B cell (primary cell): ENCODE results near the gene PAX2. TPM values are rescaled to one million over a fixed set of nuclear protein-coding genes. Genes with fewer than 3 reads are reported as not detected.

Experiments
- ATAC-seq: fragments of 200-7000 bp; cut with Tn5 transposase; one replicate; pipeline ENCODE4 v1.10.0; 2021; ENCODE audit warnings: low read depth, mild to moderate bottlenecking, moderate number of reproducible peaks, moderate library complexity
- CTCF ChIA-PET: fragments of 350-600 bp; sonication (Branson Sonifier 250); formaldehyde crosslinking; loops from one replicate; lab custom pipeline; 2021; ENCODE audit warnings: antibody characterized with exemption, inconsistent platforms; lab: Charles Lee
- POLR2A ChIA-PET: fragments of 350-600 bp; sonication (Branson Sonifier 250); formaldehyde crosslinking; loops from one replicate; lab custom pipeline; 2021; ENCODE audit warnings: antibody characterized with exemption; lab: Charles Lee
- DNase-seq: peaks from one replicate; pipeline ENCODE4 v3.0.0; 2013
- H2AFZ ChIP-seq: 2 replicates; pipeline ENCODE4 v1.6.1; 2012; ENCODE audit warnings: mild to moderate bottlenecking, low read depth, low read length; ENCODE audit not compliant: insufficient read depth, poor library complexity, severe bottlenecking
- H3K27ac ChIP-seq, 2 donors: 1 replicate in 1 of 2; 2 replicates in 1 of 2; pipeline ENCODE4 v1.5.1; 2012 to 2013; ENCODE audit warnings: low read length in 2 of 2, mild to moderate bottlenecking in 2 of 2, moderate library complexity in 1 of 2
- H3K27me3 ChIP-seq, 4 experiments: fragments of 200-600 bp in 1 of 4; sonication (generic) in 1 of 4; replicated peaks in 1 of 4; 1 replicate in 2 of 4; 2 replicates in 2 of 4; pipeline versions ENCODE4 v1.6.1 to v1.7.0; 2013 to 2016; ENCODE audit warnings: low read length in 3 of 4, mild to moderate bottlenecking in 2 of 4, mixed read lengths in 1 of 4, moderate library complexity in 1 of 4; ENCODE audit not compliant: insufficient read depth in 4 of 4, control insufficient read depth in 3 of 4; ENCODE audit errors: control extremely low read depth in 1 of 4
- H3K36me3 ChIP-seq, 2 experiments: replicated peaks in 1 of 2; 1 replicate in 1 of 2; 2 replicates in 1 of 2; pipeline versions ENCODE4 v1.6.1 to v1.7.1; 2013; ENCODE audit warnings: low read length in 1 of 2; ENCODE audit not compliant: insufficient read depth in 2 of 2, control insufficient read depth in 1 of 2; ENCODE audit errors: control extremely low read depth in 1 of 2, extremely low read depth in 1 of 2
- H3K4me1 ChIP-seq, 2 donors: fragments of 200-600 bp in 1 of 2; sonication (generic) in 1 of 2; 1 replicate in 1 of 2; 2 replicates in 1 of 2; pipeline versions ENCODE4 v1.5.1 to v1.6.1; 2013 to 2017; ENCODE audit warnings: low read length in 2 of 2; ENCODE audit not compliant: control insufficient read depth in 2 of 2, insufficient read depth in 2 of 2
- H3K4me2 ChIP-seq: replicated peaks from 2 replicates; pipeline ENCODE3; 2012; ENCODE audit warnings: mild to moderate bottlenecking, low read depth, low read length; ENCODE audit not compliant: poor library complexity, severe bottlenecking
- H3K4me3 ChIP-seq, 5 experiments: fragments of 200-600 bp in 1 of 5; sonication (generic) in 1 of 5; 1 replicate in 3 of 5; 2 replicates in 2 of 5; pipeline versions ENCODE4 v1.5.1 to v1.7.0; 2011 to 2016; ENCODE audit warnings: low read length in 4 of 5, mild to moderate bottlenecking in 4 of 5, low read depth in 2 of 5, control low read depth in 1 of 5, moderate library complexity in 1 of 5; ENCODE audit not compliant: insufficient read depth in 1 of 5; ENCODE audit errors: control extremely low read depth in 1 of 5, extremely low read depth in 1 of 5
- H3K79me2 ChIP-seq: fragments of 200-600 bp; sonication (generic); one replicate; pipeline ENCODE4 v1.6.0; 2016; ENCODE audit warnings: low read length; ENCODE audit not compliant: control insufficient read depth, insufficient read depth
- H3K9ac ChIP-seq: fragments of 200-600 bp; sonication (generic); 2 replicates; pipeline ENCODE4 v1.6.1; 2017; ENCODE audit warnings: mild to moderate bottlenecking, low read length, moderate library complexity
- H3K9me3 ChIP-seq, 3 donors: one replicate each; pipeline versions ENCODE4 v1.6.1 to v1.7.1; 2013; ENCODE audit warnings: low read length in 2 of 3; ENCODE audit not compliant: control insufficient read depth in 2 of 3, insufficient read depth in 1 of 3; ENCODE audit errors: control extremely low read depth in 1 of 3
- H4K20me1 ChIP-seq: 2 replicates; pipeline ENCODE4 v1.6.0; 2012; ENCODE audit warnings: mild to moderate bottlenecking, low read length; ENCODE audit not compliant: insufficient read depth, control insufficient read depth, poor library complexity, severe bottlenecking
- H3K27ac Mint-ChIP-seq: one replicate; pipeline ENCODE4 v1.8.0; 2021; ENCODE audit warnings: mixed read lengths
- H3K27me3 Mint-ChIP-seq: one replicate; pipeline ENCODE4 v1.8.0; 2021; ENCODE audit warnings: mixed read lengths
- H3K4me1 Mint-ChIP-seq: one replicate; pipeline ENCODE4 v1.8.0; 2021; ENCODE audit warnings: mixed read lengths
- H3K4me3 Mint-ChIP-seq: one replicate; pipeline ENCODE4 v1.8.0; 2021; ENCODE audit warnings: mixed read lengths
- H3K9me3 Mint-ChIP-seq: one replicate; pipeline ENCODE4 v1.8.0; 2022; ENCODE audit warnings: mixed read lengths; ENCODE audit not compliant: insufficient read depth
- CTCF ChIP-seq: fragments of 200-600 bp; IDR thresholded peaks from one replicate; pipeline ENCODE4 v1.8.0; 2022; ENCODE audit warnings: antibody characterized with exemption, mild to moderate bottlenecking
- EZH2 ChIP-seq: IDR thresholded peaks from 2 replicates; pipeline ENCODE4 v1.6.1; 2012; ENCODE audit warnings: borderline replicate concordance, low read depth, mild to moderate bottlenecking, moderate library complexity, low read length; ENCODE audit not compliant: insufficient read depth, poor library complexity, severe bottlenecking
- WGBS: methylation state at CpG from one replicate; pipeline ENCODE4 v1.1.5; 2013; ENCODE audit warnings: missing lambda C conversion rate; ENCODE audit not compliant: insufficient coverage; 5-methylcytosine and 5-hydroxymethylcytosine counted together
- intact Hi-C: fragments of 100-400 bp; cut with micrococcal nuclease; formaldehyde crosslinking; loops from one replicate; pipeline ENCODE4 v1.10.0; 2022
- polyA plus RNA-seq: library from polyadenylated mRNA; depleted of rRNA; stranded (reverse); fragments of >200 nt; gene quantifications from 2 replicates; pipeline ENCODE4 v1.2.3, GENCODE V29; 2012
- total RNA-seq, 2 donors: library from RNA; stranded (reverse); fragments of 120-200 nt in 1 of 2; gene quantifications; 1 replicate in 1 of 2; 2 replicates in 1 of 2; pipeline versions ENCODE4 v1.2.3 to v1.2.4, GENCODE V29; 2013 to 2022

Gene PAX2
- total and polyA plus RNA-seq, 2 donors (not counting 1 experiment from before 2014, with no cell fraction given): 0.12 TPM; not detected in 1

DNA sequence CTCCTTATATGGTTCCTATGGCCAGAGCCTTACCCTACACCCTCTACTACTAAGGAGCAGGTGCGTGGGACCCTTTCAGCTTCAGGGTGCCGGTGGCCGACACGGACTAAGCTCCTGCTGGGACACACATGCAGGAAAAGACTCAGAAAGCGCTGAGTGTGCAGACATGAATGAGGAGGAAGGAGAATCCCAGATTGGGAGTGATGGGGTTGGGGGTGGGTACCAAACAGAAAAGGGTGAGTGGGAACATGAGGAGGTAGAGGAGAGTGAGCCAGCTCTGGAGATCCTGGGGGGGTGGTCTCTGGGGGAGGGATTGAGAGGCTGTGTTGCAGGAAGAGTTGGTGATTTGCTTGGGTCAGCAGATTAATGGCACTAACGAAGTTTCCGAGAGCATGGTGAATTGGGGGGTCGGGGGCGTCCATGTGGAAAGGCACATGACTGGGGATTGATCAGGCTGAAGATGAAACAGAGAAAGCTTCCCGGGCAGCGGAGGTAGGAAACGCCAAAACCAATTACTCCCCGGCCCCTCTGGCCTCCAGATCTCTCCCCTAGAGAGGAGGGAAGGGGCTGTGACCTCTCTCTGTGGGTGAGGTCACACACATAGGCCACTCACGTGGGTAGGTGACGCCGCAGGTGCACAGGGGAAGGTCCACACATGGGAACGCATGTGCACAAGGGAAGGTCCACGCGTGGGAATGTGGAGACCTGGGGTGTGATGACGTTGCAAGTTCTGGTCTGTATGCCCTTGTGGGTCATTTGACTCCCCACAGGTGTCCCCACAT is 129.5 kb downstream of the PAX2 start:
- ChIA-PET CTCF (interaction anchor here (1.3 kb wide), 1 partner anchor 356 kb away, joined by 3 read pairs; no protein-coding TSS in a partner anchor), POLR2A (no interaction called here)
- no peak overlapping the region for H3K4me3 ChIP-seq
- Mint-ChIP-seq H3K9me3 (no peaks in the 10 kb centered on the region), H3K4me1 (no peaks in the 10 kb centered on the region), H3K4me3 (no peak overlapping the region), H3K27me3 (peaks cover 29% of the 10 kb centered on the region), H3K27ac (no peak overlapping the region)
- peaks cover 0 to 11% (median 3%) of the 10 kb centered on the region in 4 experiments for H3K27me3 ChIP-seq
- no peak overlapping the region for H3K4me2 ChIP-seq
- 89% methylated on average over 9 of the region's 20 CpGs for WGBS
- no peaks in the 10 kb centered on the region for H3K9me3 ChIP-seq
- ATAC-seq (no peak), DNase-seq (no peak)
- H3K9ac ChIP-seq: no peak overlapping the region
- H3K79me2 ChIP-seq: no peaks in the 10 kb centered on the region
- no peaks in the 10 kb centered on the region for H4K20me1 ChIP-seq
- intact Hi-C loops: loop anchor here (10.0 kb wide), 1 partner anchor 440 kb away; no protein-coding TSS in a partner anchor
- no peaks in the 10 kb centered on the region for H3K36me3 ChIP-seq
- no peak for TF ChIP-seq EZH2
- TF ChIP-seq CTCF: no peak
- H3K27ac ChIP-seq: no peak overlapping the region
- H2AFZ ChIP-seq: no peak overlapping the region
- no peaks in the 10 kb centered on the region for H3K4me1 ChIP-seq
